Uterus (tissue), 4 donors: Measurements from ENCODE around the gene ADAMTSL1. TPM values are rescaled to one million over a fixed set of nuclear protein-coding genes. Genes with fewer than 3 reads are reported as not detected.
A peak's percentile ranks its signal among the peaks of the same experiment; 100 is the strongest.

Experiments
- DNase-seq, 2 donors: peaks; one replicate each; pipeline ENCODE4 v3.0.0-alpha.2; 2019 to 2020
- H3K27ac ChIP-seq, 2 donors: fragments of 200-600 bp; sonication (generic); 1 replicate in 1 of 2; 2 replicates in 1 of 2; pipeline ENCODE4 v1.5.1; 2016 to 2018
- H3K27me3 ChIP-seq, 2 donors: fragments of 200-600 bp; sonication (generic); one replicate each; pipeline ENCODE4 v1.5.1; 2018 to 2019; ENCODE audit warnings: control low read depth in 1 of 2
- H3K36me3 ChIP-seq, 2 donors: fragments of 200-600 bp; sonication (generic); one replicate each; pipeline ENCODE4 v1.5.1; 2019; ENCODE audit warnings: control low read depth in 1 of 2
- H3K4me1 ChIP-seq, 2 donors: fragments of 200-600 bp; sonication (generic); one replicate each; pipeline ENCODE4 v1.5.1; 2018 to 2019; ENCODE audit warnings: control low read depth in 1 of 2
- H3K4me3 ChIP-seq, 2 donors: fragments of 200-600 bp; sonication (generic); 1 replicate in 1 of 2; 2 replicates in 1 of 2; pipeline ENCODE4 v1.5.1; 2018 to 2019; ENCODE audit warnings: mild to moderate bottlenecking in 1 of 2
- H3K9me3 ChIP-seq, 2 donors: fragments of 200-600 bp; sonication (generic); one replicate each; pipeline ENCODE4 v1.5.1; 2019; ENCODE audit warnings: control low read depth in 1 of 2
- CTCF ChIP-seq, 4 experiments: fragments of 200-600 bp in 2 of 4; fragments of 450-650 bp in 2 of 4; sonication (generic) in 2 of 4; IDR thresholded peaks; one replicate each; pipeline ENCODE4 v1.5.1; 2016 to 2019; ENCODE audit warnings: antibody characterized with exemption in 4 of 4, mild to moderate bottlenecking in 2 of 4, moderate library complexity in 1 of 4
- POLR2A ChIP-seq, 2 donors: fragments of 450-650 bp; IDR thresholded peaks; one replicate each; pipeline ENCODE4 v1.6.1; 2016; ENCODE audit warnings: antibody characterized with exemption in 2 of 2, mild to moderate bottlenecking in 1 of 2, moderate library complexity in 1 of 2
- intact Hi-C: fragments of 100-400 bp; cut with DNase I; formaldehyde crosslinking; loops from one replicate; pipeline ENCODE4 v1.15.1; 2023; ENCODE audit warnings: low total_unique reads
- total RNA-seq, 4 donors: library from RNA; depleted of rRNA in 3 of 4; stranded (reverse); fragments of >200 nt in 3 of 4; gene quantifications; one replicate each; pipeline versions ENCODE4 v1.1.0 to v1.2.4, GENCODE V29; 2014 to 2023
- donor health status: DM: yes; HTN: yes; CAD: no.

Gene ADAMTSL1
- total RNA-seq, 4 donors from 2014 or later = 30.0 to 186 (median 138) TPM

- peak overlapping the region; percentile 39 to 47 for H3K27ac ChIP-seq
Observed at GRCh38 chr9:18683851-18684250, 209.9 kb downstream of the ADAMTSL1 start.

GRCh38 chr9:18684593-18685317 lies 210.8 kb downstream of the ADAMTSL1 start:
- Histone ChIP-seq H3K27me3 (no peaks in the 10 kb centered on the region), H3K4me3 (no peak overlapping the region), H3K36me3 (no peaks in the 10 kb centered on the region), H3K4me1 (no peaks in the 10 kb centered on the region), H3K27ac (peak overlapping the region; percentile 47 to 58), H3K9me3 (no peaks in the 10 kb centered on the region)
- intact Hi-C loops = no loop called here
- DNase-seq = no peak
- TF ChIP-seq CTCF (IDR thresholded peaks at IDR 0.05) (no peak), POLR2A (IDR thresholded peaks at IDR 0.05) (no peak)

More at GRCh38 chr9:18683851-18684250, 209.9 kb downstream of the ADAMTSL1 start:
- no peak overlapping the region for H3K4me3 ChIP-seq
- no peak for TF ChIP-seq CTCF (IDR thresholded peaks at IDR 0.05)
- no peak for TF ChIP-seq POLR2A (IDR thresholded peaks at IDR 0.05)
- intact Hi-C loops = no loop called here
- H3K4me1 ChIP-seq = peaks cover 0 to 3% of the 10 kb centered on the region in 2 donors
- H3K36me3 ChIP-seq = no peaks in the 10 kb centered on the region
- no peaks in the 10 kb centered on the region for H3K9me3 ChIP-seq
- no peak for DNase-seq
- H3K27me3 ChIP-seq = no peaks in the 10 kb centered on the region

DNA sequence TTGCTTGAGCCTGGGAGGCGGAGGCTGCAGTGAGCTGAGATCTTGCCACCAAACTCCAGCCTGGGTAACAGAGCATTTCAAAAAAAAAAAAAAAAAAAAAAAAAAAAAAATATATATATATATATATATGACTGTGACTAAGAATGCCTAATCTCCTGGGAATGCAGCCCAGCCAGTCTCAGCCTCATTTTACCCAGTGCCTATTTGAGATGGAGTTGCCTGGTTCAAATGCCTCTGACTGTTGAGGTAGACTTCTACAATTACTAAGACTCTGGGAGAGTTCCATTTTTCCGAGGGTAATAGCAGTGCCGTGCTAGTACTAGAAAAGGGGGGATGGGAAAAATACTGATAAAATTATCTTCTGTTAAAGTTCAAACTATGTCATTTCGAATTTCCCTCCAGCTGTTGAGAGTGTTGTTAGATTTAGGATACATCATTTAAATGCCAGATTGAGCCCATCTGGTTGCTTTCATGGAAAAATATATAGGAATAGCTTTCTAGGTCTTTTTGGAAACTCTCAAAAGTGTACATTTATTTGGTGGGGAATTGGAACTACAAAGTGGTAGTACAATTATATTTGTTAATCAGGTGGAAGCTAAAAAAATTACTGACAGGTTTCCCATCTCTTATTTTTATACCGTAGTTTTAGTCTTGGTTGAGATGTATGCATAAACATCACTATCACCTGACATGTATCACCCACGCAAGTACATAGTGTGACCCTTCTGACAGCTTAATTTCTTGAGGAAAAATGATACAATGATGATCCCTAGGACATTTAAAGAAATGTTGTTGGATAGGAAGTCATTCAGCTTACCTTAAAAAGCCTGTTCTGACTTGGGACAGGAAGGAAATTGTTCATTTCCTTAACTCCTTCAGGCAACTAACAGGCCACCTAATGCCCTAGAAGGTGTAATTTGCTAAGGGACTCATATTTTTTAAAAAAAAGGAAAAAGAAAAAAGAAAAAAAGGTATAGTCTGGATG lies 214.9 kb downstream of the ADAMTSL1 start:
- DNase-seq = no peak
- no peak for TF ChIP-seq POLR2A (IDR thresholded peaks at IDR 0.05)
- no peak for TF ChIP-seq CTCF (IDR thresholded peaks at IDR 0.05)
- H3K27me3 ChIP-seq = no peaks in the 10 kb centered on the region
- no peaks in the 10 kb centered on the region for H3K36me3 ChIP-seq
- no peaks in the 10 kb centered on the region for H3K4me1 ChIP-seq
- intact Hi-C loops = no loop called here
- no peak overlapping the region for H3K4me3 ChIP-seq
- no peak overlapping the region for H3K27ac ChIP-seq
- H3K9me3 ChIP-seq = no peaks in the 10 kb centered on the region

DNA sequence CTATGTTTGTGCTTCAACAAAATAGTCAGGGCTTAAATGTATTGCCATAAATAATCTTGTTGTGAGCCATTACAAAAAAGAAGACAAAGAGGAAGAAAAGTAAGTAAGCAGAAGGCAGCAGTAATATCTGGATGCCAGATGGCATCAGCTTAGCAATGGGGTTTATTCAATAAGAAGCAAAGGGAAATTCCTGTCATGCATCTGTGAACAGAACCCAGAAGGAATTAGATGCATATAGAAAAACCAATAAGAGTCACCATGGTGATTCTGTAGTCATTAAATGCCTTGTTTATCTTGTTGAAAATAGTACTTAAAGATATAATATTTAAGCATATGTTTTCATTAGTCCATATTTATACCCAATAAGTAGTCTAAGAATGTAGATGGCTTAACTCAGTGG lies 216.0 kb downstream of the ADAMTSL1 start:
- intact Hi-C loops = no loop called here
- Histone ChIP-seq H3K9me3 (peaks cover 0 to 4% of the 10 kb centered on the region in 2 donors), H3K27me3 (no peaks in the 10 kb centered on the region), H3K36me3 (no peaks in the 10 kb centered on the region), H3K27ac (no peak overlapping the region), H3K4me1 (no peaks in the 10 kb centered on the region), H3K4me3 (no peak overlapping the region)
- no peak for DNase-seq
- TF ChIP-seq POLR2A (IDR thresholded peaks at IDR 0.05) = no peak
- no peak for TF ChIP-seq CTCF (IDR thresholded peaks at IDR 0.05)

DNA sequence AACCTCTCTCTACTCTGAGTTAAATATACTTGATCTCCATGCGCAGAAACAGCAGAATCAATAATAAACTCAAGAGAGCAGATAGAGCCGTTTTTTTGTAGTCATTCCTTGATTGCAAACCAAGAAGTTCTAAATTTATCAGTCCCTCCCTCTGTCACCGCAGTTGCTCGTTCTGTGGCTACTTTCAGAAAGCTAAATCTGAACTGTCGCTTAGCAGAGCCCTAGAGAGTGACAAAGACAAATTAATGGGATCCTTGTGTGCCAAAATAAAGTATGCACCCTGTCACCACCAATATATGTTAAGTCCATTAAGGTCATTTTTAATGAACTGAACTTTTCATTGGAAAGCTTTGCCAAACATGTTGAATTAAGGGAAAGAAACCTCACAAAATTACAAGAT lies 218.3 kb downstream of the ADAMTSL1 start:
- no peak for DNase-seq
- H3K4me1 ChIP-seq = no peaks in the 10 kb centered on the region
- H3K27me3 ChIP-seq = no peaks in the 10 kb centered on the region
- no peak overlapping the region for H3K4me3 ChIP-seq
- H3K27ac ChIP-seq = no peak overlapping the region
- H3K36me3 ChIP-seq = no peaks in the 10 kb centered on the region
- TF ChIP-seq CTCF (IDR thresholded peaks at IDR 0.05) (no peak), POLR2A (IDR thresholded peaks at IDR 0.05) (no peak)
- intact Hi-C loops = no loop called here
- peaks cover 0 to 11% of the 10 kb centered on the region in 2 donors for H3K9me3 ChIP-seq
